Esophagus muscularis mucosa (tissue), 4 donors: ENCODE data around the gene PREX1. TPM values are rescaled to one million over a fixed set of nuclear protein-coding genes. Genes with fewer than 3 reads are reported as not detected.

Experiments
- DNase-seq: peaks from one replicate; pipeline ENCODE4 v3.0.0-alpha.2; 2017; ENCODE audit errors: extremely low spot score
- H3K27ac ChIP-seq, 4 donors: fragments of 200-600 bp; sonication (generic); replicated peaks in 1 of 4; 1 replicate in 3 of 4; 2 replicates in 1 of 4; pipeline ENCODE4 v1.5.1; 2016 to 2019; ENCODE audit warnings: mild to moderate bottlenecking in 1 of 4
- H3K27me3 ChIP-seq, 4 donors: fragments of 200-600 bp; sonication (generic); one replicate each; pipeline versions ENCODE4 v1.5.1 to v1.6.0; 2016 to 2019
- H3K36me3 ChIP-seq, 4 donors: fragments of 200-600 bp; sonication (generic); one replicate each; pipeline ENCODE4 v1.5.1; 2016 to 2019
- H3K4me1 ChIP-seq, 4 donors: fragments of 200-600 bp; sonication (generic); one replicate each; pipeline ENCODE4 v1.5.1; 2016 to 2019
- H3K4me3 ChIP-seq, 4 donors: fragments of 200-600 bp; sonication (generic); 1 replicate in 2 of 4; 2 replicates in 2 of 4; pipeline ENCODE4 v1.5.1; 2016 to 2019; ENCODE audit warnings: mild to moderate bottlenecking in 4 of 4, moderate library complexity in 1 of 4
- H3K9me3 ChIP-seq, 4 donors: fragments of 200-600 bp; sonication (generic); 1 replicate in 3 of 4; 2 replicates in 1 of 4; pipeline ENCODE4 v1.5.1; 2016 to 2019
- EP300 ChIP-seq: sonication (generic); formaldehyde crosslinking; IDR thresholded peaks from one replicate; pipeline ENCODE4 v1.6.1; 2017; ENCODE audit warnings: antibody characterized with exemption
- POLR2A ChIP-seq: fragments of 450-650 bp; IDR thresholded peaks from one replicate; pipeline ENCODE4 v1.6.1; 2017; ENCODE audit warnings: antibody characterized with exemption, moderate library complexity, mild to moderate bottlenecking, low read depth
- POLR2AphosphoS5 ChIP-seq, 2 donors: sonication (generic); formaldehyde crosslinking; IDR thresholded peaks; one replicate each; pipeline ENCODE4 v1.6.1; 2017; ENCODE audit warnings: antibody characterized with exemption in 2 of 2
- WGBS: methylation state at CpG from one replicate; pipeline ENCODE4 v1.1.5; 2018; 5-methylcytosine and 5-hydroxymethylcytosine counted together
- intact Hi-C: fragments of 100-400 bp; cut with DNase I; formaldehyde crosslinking; loops from one replicate; pipeline ENCODE4 v1.15.1; 2023
- total RNA-seq, 4 donors: library from RNA; depleted of rRNA; stranded (reverse); fragments of >200 nt; gene quantifications; one replicate each; pipeline versions ENCODE4 v1.1.0 to v1.2.1, GENCODE V29; 2016
- TF ChIP-seq, protein P1 (sequence below), 3 experiments: fragments of 200-600 bp in 2 of 3; fragments of 450-650 bp in 1 of 3; sonication (generic) in 2 of 3; IDR thresholded peaks; one replicate each; pipeline ENCODE4 v1.5.1; 2017 to 2019; ENCODE audit warnings: antibody characterized with exemption in 3 of 3, mild to moderate bottlenecking in 2 of 3, moderate library complexity in 1 of 3

Gene PREX1
- total RNA-seq, 4 donors from 2014 or later, result 20.8 to 37.1 (median 24.3) TPM

DNA sequence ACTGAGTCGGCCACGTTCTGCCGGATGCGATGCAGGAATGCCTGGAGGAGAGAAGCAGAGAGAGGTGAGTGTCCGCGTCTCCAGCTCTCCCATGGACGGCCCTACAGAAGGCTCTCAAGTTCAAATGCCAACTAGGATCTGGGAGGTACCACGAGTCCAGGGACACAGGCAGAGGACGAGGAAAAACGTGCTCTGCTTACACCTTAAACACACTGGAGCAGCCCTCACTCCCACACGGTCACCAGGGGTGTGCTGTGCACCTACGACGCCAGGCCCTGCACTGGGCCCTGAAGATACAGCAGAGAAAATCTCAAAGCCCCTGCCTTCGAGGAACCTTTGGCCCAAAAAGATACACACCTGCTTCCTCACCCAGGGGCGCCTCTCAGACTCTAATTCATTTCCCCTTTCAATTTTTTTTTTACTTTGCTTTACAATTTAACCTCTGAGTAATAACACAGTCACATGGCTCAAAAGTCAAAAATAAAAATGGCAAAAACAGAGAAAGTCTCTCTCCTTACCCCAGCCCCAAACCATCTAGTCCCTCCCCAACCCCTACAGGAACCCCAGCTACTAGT lies 79.9 kb downstream of the PREX1 start:
- no peak for TF ChIP-seq POLR2A
- no peak for TF ChIP-seq EP300
- no peak for TF ChIP-seq POLR2AphosphoS5 (IDR thresholded peaks at IDR 0.05)
- TF ChIP-seq, protein P1, sequence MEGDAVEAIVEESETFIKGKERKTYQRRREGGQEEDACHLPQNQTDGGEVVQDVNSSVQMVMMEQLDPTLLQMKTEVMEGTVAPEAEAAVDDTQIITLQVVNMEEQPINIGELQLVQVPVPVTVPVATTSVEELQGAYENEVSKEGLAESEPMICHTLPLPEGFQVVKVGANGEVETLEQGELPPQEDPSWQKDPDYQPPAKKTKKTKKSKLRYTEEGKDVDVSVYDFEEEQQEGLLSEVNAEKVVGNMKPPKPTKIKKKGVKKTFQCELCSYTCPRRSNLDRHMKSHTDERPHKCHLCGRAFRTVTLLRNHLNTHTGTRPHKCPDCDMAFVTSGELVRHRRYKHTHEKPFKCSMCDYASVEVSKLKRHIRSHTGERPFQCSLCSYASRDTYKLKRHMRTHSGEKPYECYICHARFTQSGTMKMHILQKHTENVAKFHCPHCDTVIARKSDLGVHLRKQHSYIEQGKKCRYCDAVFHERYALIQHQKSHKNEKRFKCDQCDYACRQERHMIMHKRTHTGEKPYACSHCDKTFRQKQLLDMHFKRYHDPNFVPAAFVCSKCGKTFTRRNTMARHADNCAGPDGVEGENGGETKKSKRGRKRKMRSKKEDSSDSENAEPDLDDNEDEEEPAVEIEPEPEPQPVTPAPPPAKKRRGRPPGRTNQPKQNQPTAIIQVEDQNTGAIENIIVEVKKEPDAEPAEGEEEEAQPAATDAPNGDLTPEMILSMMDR (IDR thresholded peaks at IDR 0.05), result no peak
- Histone ChIP-seq H3K4me3 (no peak overlapping the region), H3K4me1 (peaks cover 7 to 33% (median 18%) of the 10 kb centered on the region in 4 donors), H3K36me3 (peaks cover 0 to 29% (median 20%) of the 10 kb centered on the region in 4 donors), H3K27ac (peak overlapping the region in 2 of 4 donors; percentile 20 to 46), H3K27me3 (peaks cover 0 to 1% (median 0%) of the 10 kb centered on the region in 4 donors), H3K9me3 (no peaks in the 10 kb centered on the region)
- intact Hi-C loops, result no loop called here
- no peak for DNase-seq
- WGBS, result 85% methylated on average over 15 of the region's 15 CpGs

DNA sequence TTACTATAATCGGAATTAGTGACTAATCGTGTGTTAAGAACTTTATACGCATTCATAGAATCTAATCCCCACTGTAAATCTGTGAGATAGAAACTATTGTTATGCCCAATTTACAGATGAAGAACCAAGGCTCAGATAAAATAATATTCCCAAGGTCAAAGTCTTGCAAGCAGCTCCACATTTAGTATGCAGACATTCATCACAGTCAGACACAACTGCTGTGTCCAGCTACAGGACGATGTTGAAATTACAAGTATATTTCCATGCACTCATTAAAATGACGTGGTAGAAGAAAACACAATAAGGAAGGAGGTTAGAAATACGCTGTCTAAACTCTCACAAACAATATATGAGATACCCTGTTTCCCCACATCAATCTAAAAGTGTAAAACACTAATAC lies 82.5 kb downstream of the PREX1 start:
- Histone ChIP-seq H3K4me3 (no peak overlapping the region), H3K4me1 (peaks cover 0 to 16% (median 0%) of the 10 kb centered on the region in 4 donors), H3K9me3 (no peaks in the 10 kb centered on the region), H3K27ac (no peak overlapping the region), H3K36me3 (peaks cover 0 to 49% (median 30%) of the 10 kb centered on the region in 4 donors), H3K27me3 (peaks cover 0 to 3% (median 0%) of the 10 kb centered on the region in 4 donors)
- no peak for DNase-seq
- 72% methylated on average over 6 of the region's 6 CpGs for WGBS
- TF ChIP-seq EP300, result no peak
- TF ChIP-seq POLR2A, result no peak
- no peak for TF ChIP-seq POLR2AphosphoS5 (IDR thresholded peaks at IDR 0.05)
- TF ChIP-seq, protein P1 (IDR thresholded peaks at IDR 0.05), result no peak
- intact Hi-C loops, result no loop called here

DNA sequence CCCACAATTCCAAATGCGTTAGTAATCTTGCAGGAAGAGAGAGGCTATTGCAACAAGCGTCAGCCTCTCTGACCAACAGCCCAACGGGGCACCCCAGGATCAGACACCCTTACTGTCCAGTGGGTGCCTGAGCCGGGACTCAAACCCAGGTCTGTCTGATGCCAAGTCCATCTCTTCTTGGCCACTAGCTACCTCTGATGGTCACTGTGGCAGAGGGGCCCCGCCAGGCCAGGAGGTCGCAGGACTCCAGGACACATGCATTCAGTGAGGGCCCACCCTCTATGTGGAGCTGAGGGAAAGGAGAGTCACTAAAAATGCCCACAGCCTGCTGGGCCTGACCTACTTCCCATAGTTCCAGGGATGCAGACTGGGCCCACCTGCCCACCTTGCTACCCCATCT lies 83.3 kb downstream of the PREX1 start:
- H3K27me3 ChIP-seq, result peaks cover 0 to 3% (median 0%) of the 10 kb centered on the region in 4 donors
- DNase-seq, result no peak
- no peak overlapping the region for H3K27ac ChIP-seq
- intact Hi-C loops, result no loop called here
- H3K9me3 ChIP-seq, result no peaks in the 10 kb centered on the region
- WGBS, result 84% methylated on average over 4 of the region's 6 CpGs
- H3K4me3 ChIP-seq, result no peak overlapping the region
- TF ChIP-seq POLR2A (no peak), POLR2AphosphoS5 (IDR thresholded peaks at IDR 0.05) (no peak), EP300 (no peak)
- TF ChIP-seq, protein P1 (IDR thresholded peaks at IDR 0.05), result no peak
- H3K36me3 ChIP-seq, result peaks cover 0 to 49% (median 30%) of the 10 kb centered on the region in 4 donors
- H3K4me1 ChIP-seq, result peaks cover 0 to 16% (median 0%) of the 10 kb centered on the region in 4 donors

DNA sequence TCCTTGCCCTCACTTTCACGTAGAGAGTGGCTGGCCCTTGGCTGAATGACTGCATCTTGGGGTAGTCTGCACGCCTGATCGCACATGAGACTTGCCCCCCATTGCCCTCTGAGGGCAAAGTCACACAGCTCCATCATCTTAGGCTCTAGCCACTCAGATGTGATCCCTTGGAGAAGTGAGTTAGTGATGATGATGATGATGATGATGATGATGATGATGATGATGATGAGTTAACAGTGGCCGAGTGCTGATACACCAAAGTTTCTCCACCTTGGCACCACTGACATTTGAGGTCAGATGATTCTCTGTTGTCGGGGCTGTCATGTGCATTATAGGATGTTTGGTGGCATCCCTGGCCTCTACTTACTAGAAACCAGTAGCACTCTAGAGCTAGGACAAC lies 84.0 kb downstream of the PREX1 start:
- Histone ChIP-seq H3K4me1 (peaks cover under 1 to 16% (median 3%) of the 10 kb centered on the region in 4 donors), H3K27ac (no peak overlapping the region), H3K4me3 (no peak overlapping the region), H3K9me3 (no peaks in the 10 kb centered on the region), H3K27me3 (peaks cover 0 to 3% (median 0%) of the 10 kb centered on the region in 4 donors), H3K36me3 (peaks cover 0 to 49% (median 30%) of the 10 kb centered on the region in 4 donors)
- 89% methylated on average over 4 of the region's 5 CpGs for WGBS
- intact Hi-C loops, result no loop called here
- DNase-seq, result no peak
- TF ChIP-seq, protein P1 (IDR thresholded peaks at IDR 0.05), result no peak
- TF ChIP-seq EP300 (no peak), POLR2AphosphoS5 (IDR thresholded peaks at IDR 0.05) (no peak), POLR2A (no peak)
